NCI-H1417 (cell line): ENCODE data around the gene MTUS2.
A peak's percentile ranks its signal among the peaks of the same experiment; 100 is the strongest.

Experiments
- DNase-seq, 3 experiments: peaks; one replicate each; lab custom pipeline; 2025; lab: John Stamatoyannopoulos, UW

The MTUS2 gene

DNA sequence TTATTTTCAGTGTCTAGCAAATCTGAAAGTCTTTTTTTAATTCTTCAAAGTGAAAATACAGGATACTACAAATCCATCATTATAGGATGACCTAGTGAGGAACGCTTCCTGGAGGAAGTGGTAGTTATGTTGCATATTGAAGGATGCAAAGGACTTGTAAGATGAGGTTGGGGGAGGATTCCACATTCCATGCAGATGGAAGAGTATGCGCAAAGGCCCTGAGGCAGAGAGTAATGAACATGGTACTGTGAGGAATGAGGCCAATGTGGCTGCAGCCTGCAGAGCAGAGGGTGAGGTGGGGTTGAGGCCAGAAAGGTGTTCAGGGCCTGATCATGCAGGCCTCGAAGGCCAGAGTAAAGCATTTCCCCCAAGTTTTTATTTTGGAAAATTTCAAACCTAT is 202.8 kb downstream of the MTUS2 start:
- no peak for DNase-seq

DNA sequence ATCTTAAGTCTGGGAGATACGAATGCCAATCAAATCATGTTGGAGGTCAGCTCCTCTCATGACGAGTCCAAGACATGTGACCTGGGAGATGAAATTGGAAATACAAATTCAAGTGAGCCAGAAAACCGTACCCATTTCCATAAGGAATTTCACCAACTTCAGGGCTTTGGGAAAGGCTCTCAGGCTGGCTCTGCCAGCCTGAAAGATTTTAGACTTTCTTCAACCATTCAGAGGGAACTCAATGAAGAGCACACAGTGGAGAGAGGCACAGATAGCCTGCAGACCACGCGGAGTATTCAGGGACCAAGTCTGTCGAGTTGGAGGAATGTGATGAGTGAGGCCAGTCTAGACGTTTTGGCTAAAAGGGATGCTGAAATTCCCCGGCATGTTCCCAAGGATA is 204.6 kb downstream of the MTUS2 start:
- no peak for DNase-seq

DNA sequence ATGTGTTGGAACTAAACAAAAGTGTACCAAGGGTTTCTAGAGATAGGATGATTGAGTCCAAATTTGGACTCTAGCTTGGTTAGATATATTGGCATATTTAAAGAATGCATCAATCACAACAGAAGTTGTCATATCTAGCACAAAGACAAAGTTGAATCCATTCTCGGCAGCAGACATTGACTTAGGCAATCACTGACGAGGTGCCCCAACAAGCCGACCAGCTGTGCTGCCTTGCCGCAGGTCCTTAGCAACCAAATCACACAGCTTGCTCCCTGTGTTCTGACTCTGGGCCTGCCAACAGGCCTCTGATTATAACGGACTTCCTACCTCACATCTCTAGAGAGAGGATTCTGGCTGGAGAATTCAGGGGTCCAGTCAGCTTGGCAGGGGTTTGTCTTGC is 208.7 kb downstream of the MTUS2 start:
- no peak for DNase-seq

DNA sequence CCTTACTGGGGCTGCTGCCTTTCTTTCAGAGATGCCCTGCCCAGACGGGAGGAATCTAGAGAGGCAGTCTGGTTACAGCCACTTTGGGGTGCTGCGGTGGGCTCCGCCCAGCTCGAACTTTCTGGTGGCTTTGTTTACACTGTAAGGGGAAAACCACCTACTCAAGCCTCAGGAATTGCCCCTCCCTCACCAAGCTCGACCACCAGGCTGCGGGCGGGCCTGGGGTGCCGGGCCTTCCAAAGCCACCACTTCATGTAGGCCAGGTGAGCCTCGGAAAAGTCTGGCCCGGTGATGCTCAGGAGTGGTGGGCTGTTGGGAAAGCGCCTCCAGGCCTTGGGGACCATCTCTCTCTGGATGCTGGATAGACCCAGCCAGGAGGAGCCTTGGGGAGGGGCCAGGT is 218.6 kb downstream of the MTUS2 start:
- no peak for DNase-seq

DNA sequence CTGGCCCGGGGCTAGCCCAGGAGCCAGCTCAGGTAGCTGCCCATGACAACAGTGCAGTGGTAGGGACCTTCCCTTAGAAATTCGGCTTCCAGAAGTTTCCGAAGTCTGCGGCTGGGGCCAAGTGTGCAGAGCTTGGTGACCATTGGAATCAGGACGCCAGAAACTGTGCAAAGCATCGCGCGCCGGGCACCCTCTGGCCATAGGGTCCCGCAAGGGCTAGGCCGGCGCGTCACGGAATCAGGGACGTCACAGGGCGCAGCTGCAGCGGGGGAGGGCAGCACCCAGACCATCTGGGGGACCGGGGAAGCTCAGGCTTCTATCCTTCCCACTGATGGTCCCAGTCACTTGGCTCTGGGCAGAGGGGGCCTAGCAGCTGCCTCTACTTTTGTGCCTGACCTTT is 219.1 kb downstream of the MTUS2 start:
- no peak for DNase-seq

DNA sequence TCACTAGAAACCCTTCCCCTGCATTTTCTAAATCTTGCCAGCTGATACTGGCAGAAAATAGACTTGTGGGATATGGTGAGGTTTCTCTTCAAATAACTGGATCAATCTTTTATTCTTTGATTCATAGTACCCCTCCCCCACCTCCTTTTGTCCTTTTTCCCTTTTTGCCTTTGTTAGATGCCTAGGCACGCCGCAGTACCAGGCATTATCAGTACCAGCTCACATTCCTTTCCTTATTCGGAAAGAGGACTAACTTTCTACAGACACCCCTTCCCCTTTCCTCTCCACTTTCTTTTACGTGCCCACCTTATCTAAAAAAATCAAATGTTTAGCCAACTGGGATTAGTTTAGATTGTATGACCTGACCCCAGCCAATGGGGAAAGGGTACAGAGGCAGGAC is 226.4 kb downstream of the MTUS2 start:
- no peak for DNase-seq

DNA sequence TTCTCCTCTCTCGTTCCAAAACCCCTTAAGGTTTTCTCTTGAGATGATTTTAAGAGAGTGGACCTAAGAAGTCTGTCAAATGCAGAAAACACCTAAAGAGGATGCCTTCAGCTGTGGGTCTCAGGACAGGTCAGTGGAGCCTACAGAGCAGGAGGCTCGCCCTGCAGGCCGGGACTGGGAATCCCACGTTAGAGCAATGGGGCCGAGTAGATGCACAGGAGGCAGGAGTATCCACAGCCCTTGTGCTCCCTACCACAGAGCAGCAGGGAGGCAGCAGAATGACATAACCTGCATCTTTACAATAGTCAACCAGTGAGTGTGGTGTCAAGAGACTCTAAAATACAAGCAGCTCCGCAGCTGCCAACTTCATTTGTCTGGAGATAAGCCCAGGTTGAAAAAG is 229.4 kb downstream of the MTUS2 start:
- no peak for DNase-seq

DNA sequence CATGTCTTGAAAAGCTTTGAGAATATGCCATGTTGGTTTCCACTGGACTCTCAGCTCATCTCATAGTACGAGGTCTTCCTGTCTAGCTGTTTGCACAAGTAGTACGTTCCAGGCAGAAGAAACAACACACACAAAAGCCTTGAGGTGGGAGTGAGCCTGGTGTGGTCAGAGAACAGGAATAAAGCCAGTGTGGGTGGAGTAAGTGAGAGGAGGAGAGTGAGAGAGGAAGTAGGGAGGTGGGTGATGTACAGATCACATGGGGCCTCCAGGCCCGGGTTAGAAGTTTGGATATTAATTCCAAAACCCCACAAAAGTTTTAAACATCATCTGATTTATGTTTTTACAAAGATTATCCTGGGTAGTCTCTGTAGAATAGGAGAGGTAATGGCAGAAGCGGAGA is 230.6 kb downstream of the MTUS2 start:
- no peak for DNase-seq

DNA sequence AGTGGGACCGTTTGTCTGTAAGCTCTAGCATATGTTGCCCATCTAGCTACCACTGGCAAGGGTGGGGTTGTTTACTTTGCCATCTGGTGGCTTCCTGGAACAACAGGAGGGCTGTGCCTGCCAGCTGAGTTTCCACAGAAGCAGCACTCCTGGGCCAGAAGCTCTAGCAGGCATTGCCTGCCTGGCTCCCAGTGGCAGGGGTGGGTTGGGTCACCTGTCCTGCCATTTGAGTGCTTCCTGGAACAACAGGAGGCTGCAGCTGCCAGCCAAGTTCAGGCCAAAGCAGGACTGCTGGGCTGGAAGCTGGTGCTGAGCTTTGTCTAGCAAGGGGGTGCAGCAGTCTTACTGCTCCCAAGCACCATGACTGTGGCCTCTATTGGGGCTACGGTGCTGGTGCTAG is 239.7 kb downstream of the MTUS2 start:
- peak in 1 of 3 experiments; percentile 5 for DNase-seq

DNA sequence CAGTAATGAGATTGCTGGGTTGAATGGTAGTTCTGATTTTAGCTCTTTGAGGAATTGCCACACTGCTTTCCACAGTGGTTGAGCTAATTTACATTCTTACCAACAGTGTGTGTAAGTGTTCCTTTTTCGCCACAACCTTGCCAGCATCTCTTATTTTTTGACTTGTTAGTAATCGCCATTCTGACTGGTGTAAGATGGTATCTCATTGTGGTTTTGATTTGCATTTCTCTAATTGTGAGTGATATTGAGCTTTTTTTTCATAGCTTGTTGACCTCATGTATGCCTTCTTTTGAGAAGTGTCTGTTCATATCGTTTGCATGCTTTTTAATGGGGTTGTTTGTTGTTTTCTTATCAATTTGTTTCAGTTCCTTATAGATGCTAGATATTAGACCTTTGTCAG is 245.0 kb downstream of the MTUS2 start:
- DNase-seq = no peak

DNA sequence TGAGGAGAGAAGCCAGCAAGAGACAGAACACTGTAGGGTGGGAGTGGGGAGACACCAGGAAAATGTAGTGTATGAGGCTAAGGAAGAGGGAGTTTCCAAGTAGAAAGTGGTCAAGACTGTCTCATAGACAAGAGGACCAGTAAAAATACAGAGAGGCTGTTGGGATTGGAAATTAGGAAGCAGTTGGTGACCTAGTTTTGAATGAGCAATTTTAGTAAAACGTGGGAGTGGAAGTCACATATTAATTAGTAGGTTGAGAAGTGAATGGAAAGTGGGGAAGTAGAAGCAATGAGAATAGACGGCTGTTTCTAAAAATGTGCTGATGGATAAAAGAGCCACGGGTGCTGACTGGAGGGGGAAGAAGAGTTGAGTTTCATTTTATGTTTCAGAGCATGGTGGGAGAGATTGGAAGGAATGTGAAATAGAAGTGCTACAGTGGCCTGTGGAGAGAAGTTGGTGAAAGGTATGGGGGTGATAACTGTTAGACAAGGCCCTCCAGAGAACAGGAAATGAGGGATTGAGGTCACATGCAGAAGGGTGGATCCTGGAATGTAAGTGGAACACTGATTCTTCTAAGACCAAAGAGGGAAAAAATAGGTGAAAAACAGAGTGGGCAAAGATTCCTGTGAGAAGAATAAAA is 247.3 kb downstream of the MTUS2 start:
- DNase-seq = no peak

DNA sequence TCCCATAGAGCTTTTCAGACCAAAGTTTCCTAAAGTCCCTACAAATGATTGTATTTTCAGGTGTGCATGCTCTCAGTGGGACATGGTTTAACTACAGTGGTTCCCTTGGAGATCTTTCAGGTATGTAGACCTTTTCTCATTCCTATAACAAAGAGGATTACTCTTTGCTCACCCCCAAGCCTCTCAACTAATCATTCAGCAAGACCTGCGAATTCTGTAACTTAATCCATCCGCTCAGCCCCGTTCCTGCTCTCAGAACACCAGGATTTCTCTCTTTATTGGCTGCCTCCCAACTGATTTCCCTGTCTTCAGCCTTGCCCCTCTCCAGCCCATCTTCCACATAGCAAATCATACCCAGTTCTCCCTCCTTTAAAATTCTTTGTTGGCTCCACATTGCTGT is 253.6 kb downstream of the MTUS2 start:
- DNase-seq = no peak

DNA sequence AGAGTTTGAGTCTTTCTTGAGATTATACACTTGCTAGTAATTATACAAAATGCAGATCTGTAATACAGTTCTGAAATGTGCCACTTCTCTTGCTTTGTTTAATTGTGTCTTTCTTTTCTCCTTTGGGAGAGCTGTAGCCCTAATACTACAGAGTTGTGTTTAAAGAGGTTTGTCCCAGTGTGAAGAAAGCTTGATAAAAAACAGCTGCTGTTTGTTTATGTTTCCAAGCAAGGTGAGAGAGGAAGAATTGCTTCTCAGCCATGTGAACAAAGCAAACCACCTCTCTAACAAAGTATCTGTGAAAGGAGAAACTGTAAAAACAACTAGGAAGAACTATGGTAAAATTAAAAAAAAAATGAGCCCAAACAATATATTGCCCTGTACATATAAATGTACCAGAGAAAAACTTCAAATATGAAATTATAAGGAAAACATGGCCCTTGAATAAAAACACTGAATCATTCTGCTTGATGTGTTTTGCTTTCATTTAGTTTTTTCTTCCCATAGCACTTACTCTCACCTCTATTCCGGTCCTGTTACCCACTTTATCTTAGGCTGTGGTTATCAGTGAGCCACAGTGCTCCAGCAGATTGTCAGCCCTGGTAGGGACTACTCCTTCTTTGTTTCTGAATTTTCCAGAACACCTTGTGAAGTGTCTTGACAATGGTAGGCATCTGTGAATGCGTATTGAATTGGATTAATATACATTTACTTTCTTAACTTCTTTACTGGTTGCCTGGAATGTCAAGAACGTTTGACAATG is 257.1 kb downstream of the MTUS2 start:
- no peak for DNase-seq

DNA sequence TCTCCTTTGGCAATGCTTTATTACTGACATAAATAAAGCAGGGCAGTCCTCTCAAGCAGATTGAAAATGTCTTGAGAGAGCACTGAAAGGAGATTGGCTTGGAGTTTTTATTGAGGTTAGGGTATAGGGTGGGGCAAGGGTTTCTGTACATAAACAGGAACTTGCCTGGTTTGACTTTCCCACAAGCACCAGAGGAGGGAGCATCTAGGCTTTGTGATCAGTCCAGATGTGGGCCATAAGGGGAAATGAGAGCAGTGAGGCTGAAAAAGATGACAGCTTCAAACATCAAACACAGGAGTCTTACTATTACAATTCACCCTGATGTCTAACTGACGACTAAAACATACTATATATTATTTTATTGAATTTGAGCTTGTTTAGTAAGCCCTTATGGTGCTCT is 260.9 kb downstream of the MTUS2 start:
- DNase-seq = no peak

DNA sequence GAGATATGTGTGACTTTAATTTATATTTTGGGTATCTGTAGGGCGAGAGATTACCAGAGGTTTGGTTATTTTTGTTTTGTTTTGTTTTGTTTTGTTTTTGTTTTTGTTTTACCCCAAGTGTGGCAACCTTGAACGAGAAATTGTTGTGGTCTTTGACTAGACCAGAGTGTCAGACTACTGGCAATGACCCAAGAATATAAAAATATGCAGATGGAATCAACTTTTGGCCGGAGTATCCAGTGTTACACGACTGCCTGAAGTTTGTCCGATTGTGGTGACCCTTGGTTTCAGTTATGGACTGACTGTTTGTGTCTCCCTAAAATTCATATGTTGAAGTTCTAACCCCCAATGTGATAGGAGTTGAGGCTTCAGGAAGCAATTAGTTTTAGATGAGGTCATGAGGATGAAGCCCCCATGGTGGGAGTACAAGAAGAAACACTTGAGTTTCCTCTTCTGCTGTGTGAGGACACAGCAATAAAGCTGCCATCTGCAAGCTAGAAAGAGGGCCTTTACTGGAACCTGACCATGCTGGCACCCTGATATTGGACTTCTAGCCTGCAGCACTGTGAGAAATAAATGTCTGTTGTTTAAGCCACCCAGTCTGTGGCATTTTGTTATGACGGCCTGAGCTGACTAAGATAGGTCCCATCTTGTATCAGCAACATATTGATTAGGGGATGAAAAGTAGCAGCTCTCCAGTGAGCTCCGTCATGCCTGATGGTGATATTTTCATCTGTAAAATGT is 261.7 kb downstream of the MTUS2 start:
- no peak for DNase-seq

DNA sequence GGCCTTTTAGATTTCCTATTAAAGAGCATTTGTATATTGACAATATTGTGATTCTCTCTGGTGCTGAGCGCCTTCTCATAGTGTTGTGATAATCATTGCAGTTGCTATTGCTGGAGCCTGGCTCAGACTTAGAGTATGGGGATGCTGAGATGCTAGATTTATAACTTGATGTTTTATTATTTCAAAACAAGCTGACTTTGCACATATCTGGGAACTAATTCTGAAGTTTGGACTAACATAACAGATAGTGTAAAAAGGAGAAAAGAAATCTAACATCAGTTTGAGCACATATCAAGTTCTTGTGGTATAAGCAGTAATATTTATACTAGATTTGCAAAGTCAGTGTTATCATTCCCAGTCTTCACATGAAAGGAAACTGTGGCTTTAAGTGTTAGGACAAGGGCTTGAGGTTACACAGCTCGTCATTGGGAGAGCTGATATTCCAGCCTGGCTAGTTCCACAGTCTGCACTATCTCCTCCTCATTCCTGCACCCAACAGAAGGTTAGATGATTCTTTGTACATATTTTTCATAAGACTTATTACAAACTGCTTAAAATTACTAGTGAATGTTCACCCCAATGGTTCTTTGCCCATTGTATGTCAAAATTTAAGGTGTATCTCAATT is 279.8 kb downstream of the MTUS2 start:
- no peak for DNase-seq

DNA sequence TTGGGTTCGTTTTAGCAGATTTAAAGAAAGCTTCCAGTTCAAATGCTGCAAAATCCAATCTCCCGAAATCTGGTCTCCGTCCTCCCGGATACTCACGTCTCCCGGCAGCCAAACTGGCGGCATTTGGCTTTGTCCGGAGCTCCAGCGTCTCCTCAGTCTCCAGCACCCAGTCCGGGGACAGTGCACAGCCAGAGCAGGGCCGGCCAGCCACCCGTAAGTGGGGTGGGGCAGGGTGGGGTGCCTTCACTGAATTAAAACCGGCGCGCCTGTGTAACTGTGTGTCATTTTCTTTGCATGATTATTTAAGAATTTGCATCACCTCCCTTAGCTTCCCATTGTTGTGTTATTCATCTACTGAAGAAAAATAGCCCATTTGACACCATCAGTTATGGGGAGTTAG is 280.6 kb downstream of the MTUS2 start:
- no peak for DNase-seq

DNA sequence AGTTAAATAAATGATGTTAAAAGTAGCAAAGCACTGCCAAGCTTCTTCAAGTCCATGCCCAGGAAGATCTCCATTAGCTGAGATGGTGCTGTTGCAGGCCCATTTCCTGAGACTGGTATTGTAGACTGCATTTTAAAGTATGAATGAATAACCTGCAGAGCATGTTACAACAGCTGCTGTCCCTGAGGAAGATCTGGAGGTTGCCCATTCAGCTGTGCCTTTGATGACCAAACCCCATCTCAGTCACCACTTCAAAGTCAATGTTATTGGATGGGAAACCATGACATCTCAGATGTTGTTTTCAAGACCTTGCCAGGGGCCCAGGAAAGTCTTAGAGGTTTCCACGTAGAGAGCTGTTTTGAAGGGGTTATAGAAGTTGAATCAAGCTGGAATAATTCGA is 281.3 kb downstream of the MTUS2 start:
- no peak for DNase-seq

DNA sequence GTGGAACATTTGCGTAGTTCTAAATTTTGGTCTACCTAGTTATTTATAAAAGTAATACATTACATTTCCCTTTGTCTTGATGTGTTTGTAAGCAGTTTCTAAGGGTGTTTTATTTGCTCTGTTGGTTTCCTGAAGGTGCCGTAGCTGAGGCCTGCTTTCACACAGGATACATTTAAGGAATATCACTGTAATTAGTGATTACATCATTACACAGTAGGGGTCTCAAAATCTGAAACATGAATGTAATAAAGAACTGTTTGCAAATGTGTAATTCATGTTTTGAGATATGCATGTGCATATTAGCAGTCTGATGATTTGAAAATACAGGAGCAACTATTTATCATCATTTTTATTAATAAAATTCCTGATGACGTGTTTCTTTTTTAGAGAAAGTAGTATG is 281.8 kb downstream of the MTUS2 start:
- no peak for DNase-seq

DNA sequence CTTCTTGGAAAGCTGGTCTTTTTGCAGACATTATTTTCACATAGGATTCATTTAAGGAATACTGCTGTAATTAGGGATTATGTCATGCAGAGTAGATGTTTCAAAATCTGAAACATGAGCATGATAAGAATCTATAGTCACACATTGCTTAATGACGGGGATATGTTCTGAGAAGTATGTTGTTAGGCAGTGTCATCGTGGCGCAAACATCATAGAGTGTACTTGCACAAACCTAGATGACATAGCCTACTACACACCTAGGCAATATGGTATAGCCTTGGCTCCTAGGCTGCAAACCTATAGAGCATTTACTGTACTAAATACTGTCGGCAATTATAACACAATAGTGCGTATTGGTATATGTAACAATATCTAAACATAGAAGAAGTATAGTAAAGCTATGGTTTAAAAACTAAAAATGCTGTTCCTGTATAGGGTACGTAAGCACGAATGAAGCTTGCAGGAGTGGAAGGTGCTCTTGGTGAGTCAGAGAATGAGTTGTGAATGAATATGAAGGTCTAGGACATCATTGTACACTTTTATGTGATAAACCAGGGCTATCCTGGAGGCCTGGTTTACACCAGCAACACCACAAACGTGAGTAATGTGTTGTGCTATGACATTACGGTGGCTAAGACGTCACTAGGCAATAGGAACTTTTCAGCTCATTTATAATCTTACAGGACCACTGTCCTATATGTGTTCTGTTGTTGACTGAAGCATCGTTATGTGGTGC is 283.1 kb downstream of the MTUS2 start:
- no peak for DNase-seq

DNA sequence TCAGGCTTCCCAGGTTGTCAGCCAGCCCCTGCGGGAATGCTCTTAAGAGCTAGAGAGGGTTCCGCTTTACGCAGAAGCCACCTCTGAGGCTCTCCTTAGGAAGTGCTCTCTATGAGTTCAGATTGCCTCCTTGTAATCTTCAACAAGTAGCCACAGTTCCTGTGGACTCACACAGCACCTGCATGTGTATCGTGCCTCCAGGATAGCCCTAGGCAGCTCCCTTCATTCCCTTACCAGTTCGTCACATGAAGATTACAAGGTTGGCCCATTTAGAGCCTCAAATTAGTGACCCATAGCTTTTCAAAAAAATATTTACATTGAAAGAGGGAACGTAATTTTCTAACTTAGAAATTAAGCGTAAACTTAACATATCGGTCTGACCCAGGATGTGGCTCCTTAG is 284.3 kb downstream of the MTUS2 start:
- no peak for DNase-seq

DNA sequence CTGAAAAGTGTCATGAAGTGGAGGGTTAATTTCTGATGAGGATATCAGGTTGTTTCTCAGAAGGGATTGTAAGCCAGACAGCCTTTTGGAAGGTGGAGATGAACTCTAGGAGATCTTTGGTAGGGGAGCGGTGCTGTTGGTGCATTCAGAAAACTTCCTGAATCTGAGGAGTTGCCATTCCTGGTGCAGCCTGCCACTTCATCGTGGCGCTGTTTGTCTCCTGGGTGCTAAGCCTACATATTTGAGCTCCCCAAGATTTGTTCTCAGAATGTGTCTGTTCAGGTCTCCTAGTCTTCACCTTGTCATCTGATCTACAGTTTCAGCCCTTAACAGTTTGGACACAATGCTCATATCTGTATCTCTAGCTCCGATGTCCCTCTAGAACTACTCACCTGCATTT is 285.6 kb downstream of the MTUS2 start:
- peak in 1 of 3 experiments; percentile 3 for DNase-seq
